Gastroesophageal sphincter (tissue), 4 donors: Measurements from ENCODE around the gene DOC2A. TPM values are rescaled to one million over a fixed set of nuclear protein-coding genes. Genes with fewer than 3 reads are reported as not detected.

Source experiments
- ATAC-seq: fragments of 150-250 bp; one replicate; pipeline ENCODE4 v1.9.1; 2016; ENCODE audit warnings: mild to moderate bottlenecking, moderate library complexity
- H3K27ac ChIP-seq, 4 donors: fragments of 200-600 bp; sonication (generic) in 3 of 4; 1 replicate in 3 of 4; 2 replicates in 1 of 4; pipeline ENCODE4 v1.5.1; 2016 to 2019
- H3K27me3 ChIP-seq: fragments of 200-600 bp; sonication (generic); one replicate; pipeline ENCODE4 v1.5.1; 2019
- H3K36me3 ChIP-seq, 2 donors: fragments of 200-600 bp; sonication (generic); one replicate each; pipeline ENCODE4 v1.5.1; 2019; ENCODE audit warnings: control low read depth in 1 of 2
- H3K4me1 ChIP-seq, 3 donors: fragments of 200-600 bp; sonication (generic); 1 replicate in 2 of 3; 2 replicates in 1 of 3; pipeline ENCODE4 v1.5.1; 2016 to 2019; ENCODE audit warnings: control low read depth in 2 of 3
- H3K4me3 ChIP-seq, 2 donors: fragments of 200-600 bp; sonication (generic); one replicate each; pipeline ENCODE4 v1.5.1; 2019; ENCODE audit warnings: mild to moderate bottlenecking in 1 of 2, moderate library complexity in 1 of 2
- H3K9me3 ChIP-seq, 3 donors: fragments of 200-600 bp; sonication (generic); one replicate each; pipeline ENCODE4 v1.5.1; 2017 to 2019; ENCODE audit warnings: control low read depth in 2 of 3
- CTCF ChIP-seq, 4 experiments: fragments of 200-600 bp in 2 of 4; fragments of 450-650 bp in 2 of 4; sonication (generic) in 1 of 4; IDR thresholded peaks; one replicate each; pipeline ENCODE4 v1.5.1; 2017 to 2019; ENCODE audit warnings: antibody characterized with exemption in 4 of 4, mild to moderate bottlenecking in 2 of 4, moderate library complexity in 2 of 4
- EP300 ChIP-seq: sonication (generic); formaldehyde crosslinking; IDR thresholded peaks from one replicate; pipeline ENCODE4 v1.6.1; 2017; ENCODE audit warnings: antibody characterized with exemption, mild to moderate bottlenecking
- POLR2A ChIP-seq, 2 donors: fragments of 450-650 bp; IDR thresholded peaks; one replicate each; pipeline ENCODE4 v1.6.1; 2017; ENCODE audit warnings: antibody characterized with exemption in 2 of 2, mild to moderate bottlenecking in 2 of 2, moderate library complexity in 1 of 2
- POLR2AphosphoS5 ChIP-seq: sonication (generic); formaldehyde crosslinking; IDR thresholded peaks from one replicate; pipeline ENCODE4 v1.6.1; 2017; ENCODE audit warnings: antibody characterized with exemption
- WGBS, 2 donors: methylation state at CpG; one replicate each; pipeline ENCODE4 v1.1.5; 2018; ENCODE audit warnings: low coverage in 1 of 2; 5-methylcytosine and 5-hydroxymethylcytosine counted together
- total RNA-seq, 4 donors: library from RNA; depleted of rRNA; stranded (reverse); fragments of >200 nt; gene quantifications; one replicate each; pipeline ENCODE4 v1.1.0, GENCODE V29; 2016

Gene DOC2A
- total RNA-seq, 4 donors from 2014 or later = 0.77 to 0.81 (median 0.78) TPM; not detected in 1

- TF ChIP-seq POLR2AphosphoS5 = no peak
- TF ChIP-seq CTCF (IDR thresholded peaks at IDR 0.05) = no peak
- no peak for TF ChIP-seq POLR2A (IDR thresholded peaks at IDR 0.05)
- no peak for TF ChIP-seq EP300
- H3K36me3 ChIP-seq = peaks cover 0 to 99% of the 10 kb centered on the region in 2 donors
- 75 to 80% methylated on average over 7 to 21 of the region's 23 CpGs for WGBS, 2 donors
- H3K9me3 ChIP-seq = no peaks in the 10 kb centered on the region
- H3K27me3 ChIP-seq = no peaks in the 10 kb centered on the region
- no peak for ATAC-seq
- H3K4me3 ChIP-seq = no peak overlapping the region
- H3K4me1 ChIP-seq = peaks cover 0 to 9% (median under 1%) of the 10 kb centered on the region in 3 donors
- H3K27ac ChIP-seq = no peak overlapping the region
Measured at GRCh38 chr16:29989111-29989858, 21.5 kb downstream of the DOC2A start.

GRCh38 chr16:29988346-29989075 is 22.3 kb downstream of the DOC2A start:
- Histone ChIP-seq H3K9me3 (no peaks in the 10 kb centered on the region), H3K27me3 (no peaks in the 10 kb centered on the region), H3K36me3 (peaks cover 0 to 100% of the 10 kb centered on the region in 2 donors), H3K27ac (no peak overlapping the region), H3K4me3 (no peak overlapping the region), H3K4me1 (peaks cover 0 to 1% (median 0%) of the 10 kb centered on the region in 3 donors)
- 63 to 65% methylated on average over 8 to 9 of the region's 17 CpGs for WGBS, 2 donors
- no peak for ATAC-seq
- no peak for TF ChIP-seq CTCF (IDR thresholded peaks at IDR 0.05)
- no peak for TF ChIP-seq EP300
- TF ChIP-seq POLR2AphosphoS5 = no peak
- TF ChIP-seq POLR2A (IDR thresholded peaks at IDR 0.05) = no peak

- Histone ChIP-seq H3K27me3 (no peaks in the 10 kb centered on the region), H3K27ac (no peak overlapping the region), H3K9me3 (no peaks in the 10 kb centered on the region), H3K36me3 (peaks cover 0 to 100% of the 10 kb centered on the region in 2 donors), H3K4me1 (no peaks in the 10 kb centered on the region), H3K4me3 (no peak overlapping the region)
- WGBS, 2 donors = 60% methylated on average over 1 of the region's 35 CpGs; no CpG with 5 or more reads in 1 of the 2 donors
- ATAC-seq = no peak
- TF ChIP-seq CTCF (IDR thresholded peaks at IDR 0.05) = no peak
- TF ChIP-seq EP300 = no peak
Measured at GRCh38 chr16:29987371-29988085, 23.3 kb downstream of the DOC2A start.

- no peaks in the 10 kb centered on the region for H3K27me3 ChIP-seq
- no peaks in the 10 kb centered on the region for H3K9me3 ChIP-seq
- no peak for ATAC-seq
- H3K4me1 ChIP-seq = no peaks in the 10 kb centered on the region
- H3K27ac ChIP-seq = no peak overlapping the region
- WGBS, 2 donors = 60 to 89% methylated on average over 1 to 4 of the region's 5 CpGs
- H3K4me3 ChIP-seq = no peak overlapping the region
- TF ChIP-seq CTCF (IDR thresholded peaks at IDR 0.05) (no peak), POLR2AphosphoS5 (no peak), EP300 (no peak)
- H3K36me3 ChIP-seq = peaks cover 0 to 100% of the 10 kb centered on the region in 2 donors
Measured at GRCh38 chr16:29986931-29987330, 23.9 kb downstream of the DOC2A start.
